MM.1S (cell line): ENCODE results near the gene HIPK2.

Experiments
- DNase-seq: peaks from one replicate; pipeline ENCODE4 v3.0.0-alpha.2; 2015
- H2AFZ ChIP-seq: fragments of 300-600 bp; sonication (generic); 2 replicates; pipeline ENCODE4 v1.6.0; 2016; ENCODE audit warnings: antibody characterized with exemption, low read length
- H3F3A ChIP-seq: fragments of 300-600 bp; sonication (generic); 2 replicates; pipeline ENCODE4 v1.6.1; 2016; ENCODE audit warnings: mild to moderate bottlenecking, antibody characterized with exemption, low read length, moderate library complexity, mixed read lengths; ENCODE audit not compliant: insufficient read depth
- H3K27ac ChIP-seq: fragments of 300-600 bp; sonication (generic); 2 replicates; pipeline ENCODE4 v1.5.1; 2016; ENCODE audit warnings: mild to moderate bottlenecking, low read length
- H3K27me3 ChIP-seq: fragments of 300-600 bp; sonication (generic); replicated peaks from 2 replicates; pipeline ENCODE4 v1.6.0; 2016; ENCODE audit warnings: low read length; ENCODE audit not compliant: insufficient read depth
- H3K36me3 ChIP-seq: fragments of 300-600 bp; sonication (generic); replicated peaks from 2 replicates; pipeline ENCODE4 v1.6.1; 2016; ENCODE audit warnings: mild to moderate bottlenecking, low read length, mixed read lengths; ENCODE audit not compliant: insufficient read depth
- H3K4me1 ChIP-seq: fragments of 300-600 bp; sonication (generic); 2 replicates; pipeline ENCODE4 v1.6.1; 2016; ENCODE audit warnings: low read length, mixed read lengths
- H3K4me2 ChIP-seq: fragments of 300-600 bp; sonication (generic); 2 replicates; pipeline ENCODE4 v1.6.0; 2016; ENCODE audit warnings: low read depth, low read length
- H3K4me3 ChIP-seq: fragments of 300-600 bp; sonication (generic); 2 replicates; pipeline ENCODE4 v1.5.1; 2016; ENCODE audit warnings: low read length, mixed read lengths
- H3K79me2 ChIP-seq: fragments of 300-600 bp; sonication (generic); 2 replicates; pipeline ENCODE4 v1.6.1; 2016; ENCODE audit warnings: mixed run types, low read length, mixed read lengths
- H3K9ac ChIP-seq: fragments of 300-600 bp; sonication (generic); 2 replicates; pipeline ENCODE4 v1.6.1; 2016; ENCODE audit warnings: low read length, mixed read lengths
- H3K9me2 ChIP-seq: fragments of 300-600 bp; sonication (generic); replicated peaks from 2 replicates; pipeline ENCODE4 v1.6.1; 2016; ENCODE audit warnings: mild to moderate bottlenecking, low read length, mixed read lengths; ENCODE audit not compliant: insufficient read depth
- H3K9me3 ChIP-seq: fragments of 300-600 bp; sonication (generic); replicated peaks from 2 replicates; pipeline ENCODE4 v1.6.1; 2016; ENCODE audit warnings: mild to moderate bottlenecking, low read length, mixed read lengths; ENCODE audit not compliant: insufficient read depth
- H4K20me1 ChIP-seq: fragments of 300-600 bp; sonication (generic); 2 replicates; pipeline ENCODE4 v1.6.1; 2016; ENCODE audit warnings: mild to moderate bottlenecking, low read length, moderate library complexity, mixed read lengths; ENCODE audit not compliant: insufficient read depth
- CTCF ChIP-seq: fragments of 300-600 bp; sonication (generic); IDR thresholded peaks from 2 replicates; pipeline ENCODE4 v1.5.1; 2016; ENCODE audit warnings: antibody characterized with exemption, low read length, mixed read lengths
- EZH2 ChIP-seq: fragments of 300-600 bp; sonication (generic); optimal IDR thresholded peaks from 2 replicates; pipeline ENCODE3; 2017; ENCODE audit warnings: low read depth, mild to moderate bottlenecking, antibody characterized with exemption, low read length, mixed read lengths
- EZH2phosphoT487 ChIP-seq: fragments of 300-600 bp; sonication (generic); IDR thresholded peaks from 2 replicates; pipeline ENCODE4 v1.6.1; 2018; ENCODE audit warnings: antibody characterized with exemption, low read length

The HIPK2 gene

GRCh38 chr7:139808427-139808826, 30.6 kb upstream of the HIPK2 start:
- no peaks in the 10 kb centered on the region for H3K9me3 ChIP-seq
- no peak overlapping the region for H3K27ac ChIP-seq
- no peak for DNase-seq
- H3K4me2 ChIP-seq: no peak overlapping the region
- no peaks in the 10 kb centered on the region for H3F3A ChIP-seq
- no peaks in the 10 kb centered on the region for H3K9me2 ChIP-seq
- H3K36me3 ChIP-seq: no peaks in the 10 kb centered on the region
- H2AFZ ChIP-seq: no peak overlapping the region
- no peak overlapping the region for H3K9ac ChIP-seq
- TF ChIP-seq EZH2phosphoT487: no peak
- TF ChIP-seq EZH2: no peak
- TF ChIP-seq CTCF: no peak
- H3K27me3 ChIP-seq: no peaks in the 10 kb centered on the region
- H3K79me2 ChIP-seq: no peaks in the 10 kb centered on the region
- peaks cover 20% of the 10 kb centered on the region for H3K4me1 ChIP-seq
- H4K20me1 ChIP-seq: no peaks in the 10 kb centered on the region
- no peak overlapping the region for H3K4me3 ChIP-seq

GRCh38 chr7:139807009-139807408, 29.2 kb upstream of the HIPK2 start:
- DNase-seq: no peak
- no peaks in the 10 kb centered on the region for H3K27me3 ChIP-seq
- no peaks in the 10 kb centered on the region for H3K9me3 ChIP-seq
- no peaks in the 10 kb centered on the region for H3K9me2 ChIP-seq
- no peaks in the 10 kb centered on the region for H4K20me1 ChIP-seq
- H3K79me2 ChIP-seq: no peaks in the 10 kb centered on the region
- no peak overlapping the region for H3K27ac ChIP-seq
- H2AFZ ChIP-seq: no peak overlapping the region
- no peaks in the 10 kb centered on the region for H3F3A ChIP-seq
- peaks cover 18% of the 10 kb centered on the region for H3K4me1 ChIP-seq
- TF ChIP-seq EZH2 (no peak), CTCF (no peak), EZH2phosphoT487 (no peak)
- H3K36me3 ChIP-seq: no peaks in the 10 kb centered on the region
- H3K4me2 ChIP-seq: no peak overlapping the region
- no peak overlapping the region for H3K9ac ChIP-seq
- H3K4me3 ChIP-seq: no peak overlapping the region

- no peak overlapping the region for H3K9ac ChIP-seq
- no peaks in the 10 kb centered on the region for H3K79me2 ChIP-seq
- H3K9me2 ChIP-seq: no peaks in the 10 kb centered on the region
- H4K20me1 ChIP-seq: no peaks in the 10 kb centered on the region
- 0 out of 2 replicates have a peak, but pooled peaks cover under 1% of the 10 kb centered on the region for H3F3A ChIP-seq
- no peak overlapping the region for H3K4me3 ChIP-seq
- TF ChIP-seq CTCF: no peak
- TF ChIP-seq EZH2: no peak
- TF ChIP-seq EZH2phosphoT487: no peak
- H3K36me3 ChIP-seq: no peaks in the 10 kb centered on the region
- no peak overlapping the region for H3K4me2 ChIP-seq
- DNase-seq: no peak
- H3K4me1 ChIP-seq: peaks cover 5% of the 10 kb centered on the region
- no peak overlapping the region for H3K27ac ChIP-seq
- H3K27me3 ChIP-seq: no peaks in the 10 kb centered on the region
- H3K9me3 ChIP-seq: no peaks in the 10 kb centered on the region
- H2AFZ ChIP-seq: no peak overlapping the region
Measured at GRCh38 chr7:139804571-139804970, 26.8 kb upstream of the HIPK2 start.
